Activated CD8-positive, alpha-beta memory T cell treated with anti-CD3 and anti-CD28 coated beads for 24 hours (primary cell): ENCODE data around the gene ZNF543.
"Not testable (repeated sequence)": the region's sequence is repeated elsewhere in the genome, so short reads cannot be mapped to it uniquely, and the experiment has no call there.

Source experiments
- DNase-seq: peaks from one replicate; pipeline ENCODE4 v3.0.0-alpha.2; 2020

ZNF543 gene

DNA sequence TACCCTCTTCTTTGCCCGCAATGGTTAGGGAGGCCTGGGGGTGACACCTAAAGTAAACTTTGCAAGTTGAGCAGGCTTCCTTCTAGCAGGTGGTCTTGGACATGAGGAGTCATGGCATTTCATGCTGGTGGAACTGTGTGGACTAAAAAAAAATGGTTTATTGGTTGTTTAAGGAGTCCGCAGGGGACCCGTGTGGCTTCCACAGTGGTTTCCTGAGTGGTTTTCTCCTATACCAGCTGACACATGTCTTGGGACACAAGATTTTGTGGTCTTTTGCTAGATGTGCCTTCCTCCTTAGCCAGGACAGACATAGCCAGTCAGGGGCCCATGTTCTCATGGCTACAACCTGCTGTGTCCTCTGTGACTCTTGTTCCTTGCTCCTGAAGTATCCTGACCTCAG lies 1.5 kb downstream of the ZNF543 start:
- no peak for DNase-seq

DNA sequence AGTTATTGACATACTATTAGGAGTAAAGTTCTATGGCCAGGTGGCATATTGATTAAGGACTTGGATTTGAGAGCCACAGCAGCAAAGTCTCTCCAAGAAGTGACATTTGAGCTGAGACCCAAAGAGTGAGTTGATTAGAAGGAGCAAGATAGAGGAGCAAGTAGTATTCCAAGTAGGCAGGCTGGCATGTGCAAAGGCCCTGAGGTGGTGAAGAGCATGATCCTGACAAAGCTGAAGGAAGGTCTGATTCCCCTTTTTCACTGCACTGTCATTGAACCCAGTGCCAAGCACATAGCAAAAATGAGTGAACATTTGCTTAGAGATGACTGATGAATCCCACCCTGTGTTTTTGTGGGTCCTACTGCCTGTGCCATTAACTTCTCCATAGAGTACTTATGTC lies 4.7 kb downstream of the ZNF543 start:
- no peak for DNase-seq

- DNase-seq = no peak
These were observed 7.7 kb downstream of the ZNF543 start for GRCh38 chr19:57327993-57328392.

DNA sequence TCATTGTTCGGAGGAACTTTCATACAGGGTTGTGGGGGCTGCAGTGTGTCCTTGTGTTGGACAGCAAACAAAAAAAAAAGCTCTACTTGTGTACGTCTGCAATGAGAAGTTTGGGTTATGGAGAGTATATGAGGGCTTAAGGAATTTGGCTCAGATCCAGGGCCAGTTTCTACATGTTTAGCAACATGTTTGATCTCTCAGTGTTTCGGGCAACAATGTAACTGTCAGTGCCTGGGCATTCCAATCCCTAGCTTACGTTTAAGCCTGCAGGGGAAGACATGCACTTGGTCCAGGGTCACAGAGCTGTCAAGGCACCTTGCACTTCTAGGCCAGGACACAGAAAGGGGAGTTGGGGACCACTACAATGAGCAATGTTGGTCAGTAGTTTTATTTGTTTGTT lies 13.9 kb downstream of the ZNF543 start:
- no peak for DNase-seq

- DNase-seq = no peak
These were observed 18.6 kb downstream of the ZNF543 start for GRCh38 chr19:57338877-57339276.

- DNase-seq = no peak
These were observed 22.3 kb downstream of the ZNF543 start for GRCh38 chr19:57342582-57342981.

DNA sequence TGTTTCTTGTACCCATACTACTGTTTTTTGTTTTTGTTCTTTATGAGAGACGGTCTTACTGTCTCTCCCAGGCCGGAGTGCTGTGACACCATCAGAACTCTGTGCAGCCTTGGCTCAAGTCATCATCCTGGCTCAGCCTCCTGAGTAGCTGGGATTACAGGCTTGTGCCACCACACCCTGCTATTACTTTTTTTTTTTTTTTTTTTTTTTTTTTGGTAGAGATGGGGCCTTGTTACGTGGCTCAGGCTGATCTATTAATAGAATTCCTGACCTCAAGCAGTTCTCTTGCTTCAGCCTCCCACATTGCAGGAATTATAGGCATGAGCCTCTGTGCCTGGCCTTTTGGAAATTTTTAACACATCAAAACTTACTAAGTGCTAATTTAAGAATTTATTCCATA lies 27.9 kb downstream of the ZNF543 start:
- no peak for DNase-seq

DNA sequence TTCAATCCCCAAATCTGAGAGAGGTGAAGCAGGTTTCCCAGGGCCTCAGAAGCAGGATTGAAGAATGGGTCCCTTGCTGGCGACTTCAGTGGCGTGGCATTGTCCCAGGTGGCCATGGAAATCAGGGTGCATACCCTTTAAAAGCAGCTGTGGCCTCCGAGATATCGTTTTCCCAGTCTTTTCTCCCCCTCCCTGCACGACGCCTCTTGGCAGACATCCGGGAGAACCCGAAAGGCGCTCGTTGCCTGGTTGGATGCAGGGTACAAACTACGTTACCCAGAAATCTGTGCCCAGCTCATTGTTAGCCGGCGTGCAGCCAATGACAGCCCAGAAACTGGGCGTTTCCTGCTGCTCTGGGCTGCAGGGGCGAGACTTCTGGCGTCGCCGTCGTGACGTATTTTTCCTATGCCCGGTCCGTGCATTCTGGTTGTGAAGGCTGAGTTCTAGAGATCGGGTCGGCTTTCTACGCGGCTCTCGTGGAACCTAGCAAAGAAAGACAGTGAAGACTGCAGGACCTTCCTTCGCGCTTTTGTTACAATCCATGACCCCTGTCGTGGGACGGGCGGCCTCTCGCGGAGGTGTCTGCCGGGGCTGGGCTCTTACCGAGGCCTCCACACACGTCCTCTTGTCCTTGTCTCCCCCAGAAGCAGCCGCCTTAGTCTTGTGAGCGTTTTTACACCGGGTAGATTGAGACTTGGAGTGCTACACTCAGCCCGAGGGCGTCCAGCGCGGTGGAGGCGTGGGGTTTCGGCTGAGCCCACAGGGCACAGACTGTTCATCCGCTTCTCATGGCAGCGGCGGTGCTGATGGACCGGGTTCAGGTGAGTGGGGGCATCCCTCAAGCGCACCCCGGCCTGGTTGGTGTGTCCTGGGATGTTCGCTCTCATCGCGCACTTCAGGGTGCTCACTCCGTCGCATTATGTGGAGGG lies 30.9 kb downstream of the ZNF543 start, which contains the start of gene ZNF304:
Gene ZNF304, plus strand, starts transcription at position 395 of the 929 bp plus-strand sequence. Its CDS starts 394 bp downstream, at position 789.
- DNase-seq = peak; percentile 88

GRCh38 chr19:57351867-57352266 lies 31.6 kb downstream of the ZNF543 start:
- no peak for DNase-seq

- DNase-seq = no peak
These were observed 35.6 kb downstream of the ZNF543 start for GRCh38 chr19:57355916-57356315.

GRCh38 chr19:57357406-57357805 lies 37.1 kb downstream of the ZNF543 start:
- DNase-seq = no peak

GRCh38 chr19:57359300-57359699 lies 39.0 kb downstream of the ZNF543 start:
- no peak for DNase-seq

- DNase-seq = no peak
These were observed 42.1 kb downstream of the ZNF543 start for GRCh38 chr19:57362419-57362818.

- DNase-seq = peak; percentile 98
These were observed 42.9 kb downstream of the ZNF543 start, which contains the start of the genes TRAPPC2B and ZNF547 for GRCh38 chr19:57362997-57363687. TRAPPC2B (plus strand) TSS chr19:57363551; CDS start chr19:57364834, 1,283 bp downstream. ZNF547 (plus strand) TSS chr19:57363551; CDS start chr19:57368556, 5,005 bp downstream.

DNA sequence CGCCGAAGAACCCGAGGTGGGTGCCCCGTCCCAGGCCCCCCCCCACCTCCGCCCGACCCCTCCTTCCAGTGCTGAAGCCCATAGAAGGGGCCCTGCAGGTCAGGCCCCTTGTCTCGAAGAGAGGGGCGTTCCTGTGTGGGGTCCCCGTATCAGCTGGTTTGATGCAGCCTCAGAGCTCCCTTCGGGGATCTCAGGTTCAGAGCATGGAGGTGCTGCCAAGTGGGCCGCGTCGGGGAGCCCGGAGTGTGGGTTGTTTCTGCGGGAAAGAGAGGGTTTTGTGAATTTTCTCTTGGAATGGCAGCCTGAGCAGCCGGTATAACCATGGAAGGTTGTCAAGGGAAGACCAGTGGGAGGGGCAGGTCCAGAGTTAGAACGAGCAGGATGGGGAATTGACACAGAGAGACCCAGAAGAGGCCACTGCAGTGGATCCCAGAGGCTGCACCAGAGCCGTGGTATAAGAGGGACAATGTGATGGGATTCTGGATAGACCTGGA lies 43.5 kb downstream of the ZNF543 start:
- DNase-seq = no peak

- DNase-seq = no peak
These were observed 46.5 kb downstream of the ZNF543 start for GRCh38 chr19:57366776-57367175.

- DNase-seq = no peak
These were observed 53.9 kb downstream of the ZNF543 start for GRCh38 chr19:57374179-57374578.

GRCh38 chr19:57374647-57375046 lies 54.4 kb downstream of the ZNF543 start:
- DNase-seq = not testable (repeated sequence)

DNA sequence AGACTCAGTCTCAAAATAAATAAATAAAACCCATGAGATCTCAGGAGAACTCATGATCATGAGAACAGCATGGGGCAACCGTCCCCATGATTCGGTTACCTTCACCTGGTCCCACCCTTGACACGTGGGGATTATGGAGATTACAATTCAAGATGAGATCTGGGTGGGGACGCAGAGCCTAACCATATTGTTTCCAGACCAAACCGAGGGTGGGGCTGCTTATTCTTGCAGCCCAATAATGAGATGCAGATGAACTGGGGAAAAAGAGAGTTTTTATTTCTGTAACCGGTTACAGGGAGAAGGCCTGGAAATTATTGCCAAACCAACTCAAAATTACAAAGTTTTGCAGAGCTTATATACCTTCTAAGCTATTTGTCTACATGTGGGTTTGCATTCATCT lies 55.9 kb downstream of the ZNF543 start:
- DNase-seq = no peak

GRCh38 chr19:57377498-57378146 lies 57.4 kb downstream of the ZNF543 start:
- DNase-seq = no peak
